ENCODE measurements around the gene TIMM44.

The TIMM44 gene

DNA sequence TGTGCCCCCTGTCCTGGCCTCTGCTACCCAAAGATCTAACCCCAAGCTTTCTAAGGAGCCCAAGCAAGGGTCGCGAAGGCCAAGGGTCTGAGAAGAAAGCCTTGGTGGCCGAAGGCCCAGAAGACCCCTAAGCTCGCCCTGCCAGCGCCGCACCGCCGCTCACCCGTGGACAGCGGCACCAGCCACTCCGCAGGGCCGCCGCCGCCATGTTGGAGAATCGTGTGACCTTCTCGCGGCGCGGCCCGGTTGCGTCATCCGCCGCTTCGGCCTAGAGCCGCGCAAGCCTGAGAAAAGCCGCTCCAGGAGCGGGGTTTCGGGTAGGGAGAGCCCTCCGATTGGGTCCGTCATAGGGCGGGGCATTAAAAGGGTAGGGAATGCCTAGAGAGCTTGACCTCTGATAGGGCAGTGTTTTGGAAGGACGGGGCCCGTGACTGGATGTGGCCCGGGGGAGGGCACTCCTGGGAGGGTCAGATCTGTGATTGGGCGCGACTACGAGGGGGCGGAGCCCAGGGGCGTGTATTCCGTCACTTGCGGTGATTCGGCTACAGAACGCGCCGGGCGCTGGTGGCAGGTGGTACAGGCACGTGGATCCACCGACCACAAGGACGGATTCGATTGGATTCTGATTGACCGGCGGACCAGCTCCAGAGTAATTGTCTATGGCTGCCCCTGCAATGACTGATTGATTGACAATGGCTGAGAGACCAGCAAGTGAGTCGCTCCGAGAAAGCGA lies at the start of gene TIMM44:
Gene TIMM44, minus strand, starts transcription at position 223 of the 733 bp plus-strand sequence. Its CDS starts 15 bp downstream, at position 208.
- peak; percentile 99 for DNase-seq (ENCODE audit: low read depth)

DNA sequence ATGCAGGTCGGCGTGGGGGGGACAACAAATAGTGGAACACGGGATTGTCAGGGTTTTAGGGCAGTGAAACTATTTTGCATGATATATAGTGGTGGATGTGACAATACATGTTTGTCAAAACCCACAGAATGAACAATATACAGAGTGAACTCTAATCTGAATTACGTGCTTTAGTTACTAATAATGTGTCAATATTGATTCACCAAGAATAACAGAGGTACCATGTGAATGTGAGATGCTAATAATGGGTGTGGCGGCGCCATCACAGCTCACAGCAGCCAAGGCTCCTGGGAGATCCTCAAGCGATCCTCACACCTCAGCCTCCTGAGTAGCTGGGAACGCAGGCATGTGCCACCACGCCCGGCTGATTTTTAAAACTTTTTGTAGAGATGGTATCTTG lies 49.1 kb upstream of the TIMM44 start:
- DNase-seq (ENCODE audit: low read depth) = no peak

DNA sequence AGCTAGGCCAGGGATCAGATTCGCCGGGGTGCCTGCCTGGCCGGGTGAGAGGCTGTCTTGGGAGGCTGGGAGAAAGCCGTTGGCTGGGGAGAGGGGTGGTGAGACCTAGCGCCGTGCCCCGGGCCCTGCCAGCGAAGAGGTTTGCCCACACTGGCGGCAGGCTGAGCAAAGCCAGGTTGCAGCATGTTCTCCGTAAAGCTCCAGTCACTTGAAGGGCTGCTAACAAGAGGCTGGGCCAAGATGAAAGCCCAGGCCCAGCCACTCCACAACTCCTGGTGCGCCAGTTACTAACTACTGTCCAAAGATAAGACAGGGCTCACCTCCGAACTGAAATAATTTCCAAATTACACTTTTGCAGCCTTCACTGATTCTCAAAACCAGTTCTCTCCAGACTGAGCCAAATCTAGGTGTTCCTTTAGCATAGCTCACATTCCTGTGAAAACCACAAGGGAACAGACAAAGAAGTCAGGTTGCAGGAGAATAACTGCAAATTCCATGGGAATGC lies 45.7 kb upstream of the TIMM44 start:
- DNase-seq (ENCODE audit: low read depth) = no peak

GRCh38 chr19:7988307-7988706 lies 44.8 kb upstream of the TIMM44 start:
- DNase-seq (ENCODE audit: low read depth) = no peak

GRCh38 chr19:7987114-7987768 lies 43.8 kb upstream of the TIMM44 start:
- DNase-seq (ENCODE audit: low read depth) = no peak

DNA sequence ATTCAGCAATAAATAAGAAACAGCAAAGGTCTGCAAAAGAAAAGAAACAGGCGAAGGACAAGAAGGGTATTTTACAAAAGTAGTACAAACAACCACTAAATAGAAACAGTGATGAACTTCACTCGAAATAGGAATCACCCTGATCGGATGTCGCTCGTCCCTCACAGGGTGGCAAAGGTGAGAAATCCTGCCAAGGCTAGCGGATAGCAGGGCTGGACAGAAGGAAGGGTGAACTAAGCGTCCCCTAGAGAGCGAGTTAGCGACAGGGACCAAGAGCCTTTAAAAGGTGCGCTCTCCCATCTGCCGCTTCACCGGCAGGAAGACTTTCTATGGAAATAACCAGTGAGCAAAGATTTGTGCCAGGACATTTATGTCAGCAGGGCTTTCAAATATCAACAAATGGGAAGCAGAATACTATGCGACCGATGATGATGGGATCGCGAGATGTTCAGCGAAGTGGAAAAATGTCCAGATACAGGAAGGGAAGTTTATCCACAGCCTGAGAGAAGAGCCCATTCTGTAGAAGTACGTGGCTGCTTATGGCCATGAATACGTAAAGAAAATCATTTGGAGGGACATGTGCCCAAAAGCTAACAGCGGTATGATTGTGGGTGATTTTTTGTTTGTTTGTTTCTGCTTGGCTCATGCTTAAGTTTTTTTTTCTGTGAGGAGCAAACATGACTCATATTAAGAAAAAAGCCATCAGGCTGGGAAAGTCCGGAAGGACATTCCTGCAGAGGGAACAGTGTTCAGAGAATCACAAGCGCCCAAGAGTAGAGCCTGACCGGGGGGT lies 43.1 kb upstream of the TIMM44 start:
- no peak for DNase-seq (ENCODE audit: low read depth)

- DNase-seq (ENCODE audit: low read depth) = no peak
These were observed 42.0 kb upstream of the TIMM44 start for GRCh38 chr19:7985481-7985911.

- DNase-seq (ENCODE audit: low read depth) = no peak
These were observed 40.8 kb upstream of the TIMM44 start for GRCh38 chr19:7983995-7984837.

DNA sequence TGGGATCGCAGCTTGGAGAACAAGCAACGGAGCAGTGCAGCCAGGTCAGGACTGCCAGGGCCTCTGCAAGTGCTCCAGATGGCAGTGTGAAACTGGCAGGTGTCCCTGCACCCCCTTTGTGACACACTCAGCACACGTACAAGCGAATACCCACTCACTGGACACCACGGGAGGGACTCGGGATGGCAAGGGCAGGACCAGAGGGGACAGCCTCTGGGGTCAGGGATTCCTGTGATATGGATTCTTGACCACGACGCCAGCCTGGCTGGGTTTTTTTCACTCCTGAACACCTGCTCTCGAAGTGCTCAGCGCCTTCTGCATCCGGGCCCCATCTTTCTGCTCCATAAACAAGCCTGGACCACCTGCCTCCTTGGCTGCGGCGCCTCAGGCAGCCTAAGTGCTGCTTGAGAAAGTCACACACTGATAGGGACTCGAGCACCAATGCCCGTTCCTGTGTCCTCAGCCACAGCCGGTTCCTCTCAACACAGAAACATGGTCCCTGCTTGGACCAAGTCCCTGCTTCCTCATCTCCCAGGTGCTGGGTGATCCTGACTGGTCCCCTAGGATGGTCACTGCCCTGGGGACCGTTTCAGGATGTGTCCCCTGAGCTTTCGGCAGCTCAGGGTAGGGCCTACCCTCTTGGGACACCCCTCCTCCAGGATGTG lies 40.0 kb upstream of the TIMM44 start:
- no peak for DNase-seq (ENCODE audit: low read depth)

DNA sequence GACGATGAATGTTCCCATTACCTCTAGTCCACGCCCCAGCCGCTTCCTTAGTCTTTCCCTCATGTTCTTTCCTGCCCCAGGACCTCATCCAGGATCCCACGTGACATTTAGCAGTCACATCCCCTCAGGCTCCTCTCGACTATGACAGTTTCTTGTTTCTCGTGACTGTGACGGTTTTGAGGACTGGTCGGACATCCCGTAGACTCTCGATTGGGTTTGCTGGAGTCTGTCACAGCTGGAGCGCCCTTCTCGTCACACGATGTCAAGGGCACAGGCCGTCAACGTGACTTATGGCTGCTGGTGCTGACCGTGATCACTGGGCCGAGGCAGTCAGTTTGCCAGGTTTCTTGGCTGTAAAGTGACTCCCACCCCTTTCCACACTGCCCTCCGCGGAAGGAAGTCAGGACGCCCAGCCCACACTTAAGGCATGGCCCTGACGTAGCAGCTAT lies 39.2 kb upstream of the TIMM44 start:
- DNase-seq (ENCODE audit: low read depth) = no peak

- DNase-seq (ENCODE audit: low read depth) = no peak
These were observed 38.6 kb upstream of the TIMM44 start for GRCh38 chr19:7982103-7982502.

DNA sequence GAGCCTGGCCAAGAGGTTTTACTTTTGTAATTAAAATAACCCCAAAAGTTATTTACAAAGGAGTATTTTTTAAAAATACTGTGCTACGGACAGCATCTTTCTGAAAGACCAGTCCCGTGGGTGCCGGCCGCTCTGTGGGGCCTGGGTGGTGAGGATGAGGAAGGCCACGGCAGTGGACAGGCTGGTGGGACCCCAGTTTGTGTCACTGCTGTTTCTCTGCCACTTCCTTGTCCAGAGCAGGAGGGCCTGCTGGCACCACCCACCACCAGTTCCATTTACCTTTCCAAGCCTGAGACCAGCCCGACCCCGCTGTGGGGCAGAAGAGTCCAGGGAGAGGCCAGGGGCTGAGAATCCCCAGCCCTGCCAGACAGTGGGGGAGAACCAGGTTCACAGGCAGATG lies 38.2 kb upstream of the TIMM44 start:
- no peak for DNase-seq (ENCODE audit: low read depth)

DNA sequence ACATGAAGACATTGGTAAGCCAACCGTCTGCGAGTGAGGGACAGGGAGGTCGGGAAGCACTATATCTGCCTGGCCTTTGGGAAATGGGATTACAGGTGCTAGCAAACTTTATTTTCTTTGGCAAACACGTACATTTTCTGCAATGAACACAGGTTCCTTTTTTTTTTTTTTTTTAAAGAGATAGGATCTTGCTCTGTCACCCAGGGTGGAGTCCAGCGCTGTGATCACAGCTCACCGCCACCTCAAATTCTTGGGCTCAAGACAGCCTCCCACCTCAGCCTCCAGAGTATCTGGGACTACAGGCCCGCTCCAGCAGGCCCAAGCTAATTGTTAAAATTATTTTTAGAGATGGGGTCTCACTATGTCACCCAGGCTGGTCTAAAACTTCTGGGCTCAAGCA lies 37.7 kb upstream of the TIMM44 start:
- no peak for DNase-seq (ENCODE audit: low read depth)

DNA sequence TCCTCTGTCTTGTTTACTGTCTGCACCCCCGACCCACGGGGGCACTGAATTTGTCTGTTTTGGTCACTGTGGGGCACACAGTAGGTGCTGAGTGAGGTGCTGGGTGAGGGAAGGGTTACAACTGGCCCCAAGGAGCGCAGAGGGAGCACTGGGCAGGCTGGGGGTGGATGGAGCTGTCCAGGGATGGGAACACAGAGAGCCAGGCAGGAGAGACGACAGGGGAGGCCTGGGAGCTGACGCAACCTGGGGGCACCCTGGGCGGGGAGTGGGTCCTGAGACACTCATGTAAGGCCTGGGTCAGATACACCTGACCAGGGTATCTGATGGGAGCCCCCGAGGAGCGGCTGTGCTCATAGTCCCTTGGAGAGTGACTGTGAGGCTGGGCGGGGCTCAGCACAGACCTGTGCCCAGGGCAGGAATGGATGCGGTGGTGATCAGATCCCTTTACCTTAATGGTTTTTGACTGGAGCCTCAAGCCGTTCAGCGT lies 37.2 kb upstream of the TIMM44 start:
- no peak for DNase-seq (ENCODE audit: low read depth)

GRCh38 chr19:7980168-7980567 lies 36.7 kb upstream of the TIMM44 start:
- no peak for DNase-seq (ENCODE audit: low read depth)

DNA sequence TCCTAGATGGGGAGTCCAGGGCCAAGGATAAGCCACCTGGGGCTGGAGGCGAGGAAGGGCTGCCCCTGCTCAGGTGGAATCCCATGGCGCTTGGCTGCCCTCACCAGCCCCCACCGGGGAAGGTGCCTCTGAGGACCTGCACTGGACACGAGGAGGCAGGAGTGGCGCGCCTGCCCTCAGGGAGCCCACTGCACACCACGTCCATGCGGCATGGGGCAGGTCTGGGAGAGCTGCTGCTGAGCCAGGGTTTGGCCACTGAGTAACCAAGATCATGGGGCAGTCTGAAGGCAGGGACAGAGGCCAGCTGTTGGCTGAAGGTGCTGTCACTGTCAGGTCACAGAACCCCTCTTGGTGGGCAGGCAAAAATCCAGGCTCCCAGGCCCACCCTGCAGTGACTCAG lies 36.1 kb upstream of the TIMM44 start:
- no peak for DNase-seq (ENCODE audit: low read depth)

DNA sequence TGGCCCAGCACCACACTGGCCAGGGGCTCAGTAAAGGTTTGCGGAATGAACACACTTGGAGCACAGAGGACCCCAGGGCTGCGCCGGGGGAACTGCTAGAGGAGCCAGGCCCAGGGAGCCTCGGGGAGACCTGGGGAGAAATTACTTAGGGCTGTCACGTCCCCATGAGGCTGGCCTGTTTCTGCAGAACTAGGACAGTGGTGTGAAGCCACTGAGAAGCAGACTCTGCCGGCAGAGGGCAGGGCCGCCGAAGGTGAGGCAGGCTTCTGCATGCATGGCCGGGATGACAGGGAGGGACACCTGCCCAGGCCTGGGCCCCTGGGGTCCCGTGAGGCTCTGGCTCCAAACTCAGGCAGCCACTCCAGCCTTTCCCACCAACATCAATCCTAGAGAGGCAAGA lies 35.5 kb upstream of the TIMM44 start:
- DNase-seq (ENCODE audit: low read depth) = no peak

DNA sequence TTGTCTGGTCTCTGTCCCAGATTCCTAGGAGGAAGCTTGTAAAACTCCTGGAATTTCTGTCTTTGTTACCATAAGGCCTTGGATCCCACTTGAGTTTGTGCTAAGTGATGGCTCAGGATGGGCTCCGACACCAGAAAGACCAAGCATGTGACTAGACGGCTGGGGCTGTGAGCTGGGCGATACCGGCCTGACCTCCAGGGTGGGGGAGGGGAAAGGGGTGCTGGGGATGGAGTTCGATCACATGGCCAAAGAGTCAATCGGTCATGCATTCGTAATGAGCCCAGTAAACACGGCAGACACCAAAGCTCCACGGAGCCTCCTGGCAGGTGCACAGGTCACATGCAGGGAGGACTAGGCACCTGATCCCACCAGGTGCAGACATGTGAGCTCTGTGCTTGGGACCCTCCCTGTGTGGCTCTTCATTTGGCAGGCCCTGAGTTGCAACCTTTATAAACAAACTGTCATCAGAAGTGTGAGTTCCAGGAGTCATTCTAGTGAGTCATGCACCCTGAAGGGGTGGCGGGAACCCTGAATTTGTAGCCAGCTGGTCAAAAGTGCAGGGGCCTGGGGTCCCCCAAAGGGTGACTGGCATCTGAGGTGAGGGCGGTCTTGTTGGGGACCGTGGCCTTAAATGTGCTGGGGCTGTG lies 34.8 kb upstream of the TIMM44 start:
- no peak for DNase-seq (ENCODE audit: low read depth)

DNA sequence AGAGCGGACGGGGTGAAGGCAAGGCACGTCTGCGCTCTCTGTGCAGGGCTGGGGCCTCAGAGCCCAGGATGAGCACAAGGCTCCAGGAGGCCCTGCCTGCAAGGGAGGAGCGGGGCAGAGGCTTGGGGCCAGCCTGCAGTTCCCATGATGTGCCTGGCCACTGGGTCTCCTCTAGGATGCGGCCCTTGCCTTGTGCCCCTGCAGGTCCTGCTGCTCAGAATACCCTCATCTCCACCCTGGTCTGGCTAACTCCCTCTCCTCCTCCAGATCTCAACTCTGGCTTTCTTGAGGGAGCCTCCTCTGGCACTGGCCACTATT lies 34.2 kb upstream of the TIMM44 start:
- DNase-seq (ENCODE audit: low read depth) = no peak

GRCh38 chr19:7977021-7977722 lies 33.7 kb upstream of the TIMM44 start:
- no peak for DNase-seq (ENCODE audit: low read depth)

Measured in fibroblast of the conjunctiva (primary cell).